ENCODE measurements around the gene ASB2.

The ASB2 gene

GRCh38 chr14:93969082-93969828 is 7.1 kb downstream of the ASB2 start:
- H3K4me3 ChIP-seq (ENCODE audit: low read depth, low read length) = no peak overlapping the region
- H3K4me1 ChIP-seq (ENCODE audit: control insufficient read depth, insufficient read depth, low read length) = no peaks in the 10 kb centered on the region
- H3K27me3 ChIP-seq (ENCODE audit: control insufficient read depth, insufficient read depth, low read length) = 0 out of 2 replicates have a peak, but pooled peaks cover 3% of the 10 kb centered on the region
- H3K27ac ChIP-seq (ENCODE audit: low read depth, low read length) = no peak overlapping the region
- H3K9me3 ChIP-seq (ENCODE audit: control insufficient read depth, insufficient read depth, low read depth, low read length) = no peaks in the 10 kb centered on the region
- H3K36me3 ChIP-seq (ENCODE audit: control insufficient read depth, insufficient read depth, low read length) = no peaks in the 10 kb centered on the region
- H3K9ac ChIP-seq (ENCODE audit: low read length) = no peak overlapping the region

- H3K4me1 ChIP-seq (ENCODE audit: control insufficient read depth, insufficient read depth, low read length) = peaks cover 3% of the 10 kb centered on the region; the same call in 1 of the 2 replicates
- H3K27ac ChIP-seq (ENCODE audit: low read depth, low read length) = no peak overlapping the region
- no peaks in the 10 kb centered on the region for H3K36me3 ChIP-seq (ENCODE audit: control insufficient read depth, insufficient read depth, low read length)
- H3K27me3 ChIP-seq (ENCODE audit: control insufficient read depth, insufficient read depth, low read length) = 0 out of 2 replicates have a peak, but pooled peaks cover 3% of the 10 kb centered on the region
- H3K4me3 ChIP-seq (ENCODE audit: low read depth, low read length) = no peak overlapping the region
- H3K9me3 ChIP-seq (ENCODE audit: control insufficient read depth, insufficient read depth, low read depth, low read length) = no peaks in the 10 kb centered on the region
- H3K9ac ChIP-seq (ENCODE audit: low read length) = no peak overlapping the region
Measured at GRCh38 chr14:93967637-93968250, 8.6 kb downstream of the ASB2 start.

- no peak overlapping the region for H3K4me3 ChIP-seq (ENCODE audit: low read depth, low read length)
- H3K9me3 ChIP-seq (ENCODE audit: control insufficient read depth, insufficient read depth, low read depth, low read length) = no peaks in the 10 kb centered on the region
- 0 out of 2 replicates have a peak, but pooled peaks cover 3% of the 10 kb centered on the region for H3K27me3 ChIP-seq (ENCODE audit: control insufficient read depth, insufficient read depth, low read length)
- H3K4me1 ChIP-seq (ENCODE audit: control insufficient read depth, insufficient read depth, low read length) = peaks cover 4% of the 10 kb centered on the region; the same call in 1 of the 2 replicates
- H3K36me3 ChIP-seq (ENCODE audit: control insufficient read depth, insufficient read depth, low read length) = no peaks in the 10 kb centered on the region
- H3K9ac ChIP-seq (ENCODE audit: low read length) = no peak overlapping the region
- H3K27ac ChIP-seq (ENCODE audit: low read depth, low read length) = no peak overlapping the region
Measured at GRCh38 chr14:93965946-93966474, 10.4 kb downstream of the ASB2 start.

- H3K9ac ChIP-seq (ENCODE audit: low read length) = no peak overlapping the region
- H3K4me1 ChIP-seq (ENCODE audit: control insufficient read depth, insufficient read depth, low read length) = peaks cover 4% of the 10 kb centered on the region; the same call in 1 of the 2 replicates
- no peak overlapping the region for H3K4me3 ChIP-seq (ENCODE audit: low read depth, low read length)
- H3K27me3 ChIP-seq (ENCODE audit: control insufficient read depth, insufficient read depth, low read length) = 0 out of 2 replicates have a peak, but pooled peaks cover 3% of the 10 kb centered on the region
- no peak overlapping the region for H3K27ac ChIP-seq (ENCODE audit: low read depth, low read length)
- H3K36me3 ChIP-seq (ENCODE audit: control insufficient read depth, insufficient read depth, low read length) = no peaks in the 10 kb centered on the region
- H3K9me3 ChIP-seq (ENCODE audit: control insufficient read depth, insufficient read depth, low read depth, low read length) = no peaks in the 10 kb centered on the region
Measured at GRCh38 chr14:93965287-93965821, 11.0 kb downstream of the ASB2 start.

- no peaks in the 10 kb centered on the region for H3K36me3 ChIP-seq (ENCODE audit: control insufficient read depth, insufficient read depth, low read length)
- H3K4me1 ChIP-seq (ENCODE audit: control insufficient read depth, insufficient read depth, low read length) = peaks cover 9% of the 10 kb centered on the region; the same call in 1 of the 2 replicates
- no peak overlapping the region for H3K9ac ChIP-seq (ENCODE audit: low read length)
- 0 out of 2 replicates have a peak, but pooled peaks cover 3% of the 10 kb centered on the region for H3K27me3 ChIP-seq (ENCODE audit: control insufficient read depth, insufficient read depth, low read length)
- H3K27ac ChIP-seq (ENCODE audit: low read depth, low read length) = no peak overlapping the region
- H3K4me3 ChIP-seq (ENCODE audit: low read depth, low read length) = no peak overlapping the region
- no peaks in the 10 kb centered on the region for H3K9me3 ChIP-seq (ENCODE audit: control insufficient read depth, insufficient read depth, low read depth, low read length)
Measured at GRCh38 chr14:93964820-93965286, 11.5 kb downstream of the ASB2 start.

GRCh38 chr14:93964281-93964680 is 12.1 kb downstream of the ASB2 start:
- peaks cover 14% of the 10 kb centered on the region for H3K4me1 ChIP-seq (ENCODE audit: control insufficient read depth, insufficient read depth, low read length)
- H3K27ac ChIP-seq (ENCODE audit: low read depth, low read length) = no peak overlapping the region
- no peaks in the 10 kb centered on the region for H3K9me3 ChIP-seq (ENCODE audit: control insufficient read depth, insufficient read depth, low read depth, low read length)
- H3K36me3 ChIP-seq (ENCODE audit: control insufficient read depth, insufficient read depth, low read length) = no peaks in the 10 kb centered on the region
- no peak overlapping the region for H3K4me3 ChIP-seq (ENCODE audit: low read depth, low read length)
- H3K9ac ChIP-seq (ENCODE audit: low read length) = no peak overlapping the region
- 0 out of 2 replicates have a peak, but pooled peaks cover 3% of the 10 kb centered on the region for H3K27me3 ChIP-seq (ENCODE audit: control insufficient read depth, insufficient read depth, low read length)

GRCh38 chr14:93963692-93964091 is 12.7 kb downstream of the ASB2 start:
- no peak overlapping the region for H3K4me3 ChIP-seq (ENCODE audit: low read depth, low read length)
- peaks cover 20% of the 10 kb centered on the region for H3K4me1 ChIP-seq (ENCODE audit: control insufficient read depth, insufficient read depth, low read length)
- no peaks in the 10 kb centered on the region for H3K36me3 ChIP-seq (ENCODE audit: control insufficient read depth, insufficient read depth, low read length)
- no peak overlapping the region for H3K9ac ChIP-seq (ENCODE audit: low read length)
- H3K9me3 ChIP-seq (ENCODE audit: control insufficient read depth, insufficient read depth, low read depth, low read length) = no peaks in the 10 kb centered on the region
- H3K27me3 ChIP-seq (ENCODE audit: control insufficient read depth, insufficient read depth, low read length) = 0 out of 2 replicates have a peak, but pooled peaks cover 3% of the 10 kb centered on the region
- H3K27ac ChIP-seq (ENCODE audit: low read depth, low read length) = no peak overlapping the region

GRCh38 chr14:93962701-93963601 is 13.4 kb downstream of the ASB2 start:
- Histone ChIP-seq H3K9ac (ENCODE audit: low read length) (no peak overlapping the region), H3K27me3 (ENCODE audit: control insufficient read depth, insufficient read depth, low read length) (no peaks in the 10 kb centered on the region), H3K9me3 (ENCODE audit: control insufficient read depth, insufficient read depth, low read depth, low read length) (no peaks in the 10 kb centered on the region), H3K4me1 (ENCODE audit: control insufficient read depth, insufficient read depth, low read length) (peaks cover 24% of the 10 kb centered on the region), H3K4me3 (ENCODE audit: low read depth, low read length) (no peak overlapping the region), H3K36me3 (ENCODE audit: control insufficient read depth, insufficient read depth, low read length) (no peaks in the 10 kb centered on the region), H3K27ac (ENCODE audit: low read depth, low read length) (no peak overlapping the region)

GRCh38 chr14:93961620-93962019 is 14.8 kb downstream of the ASB2 start:
- H3K27me3 ChIP-seq (ENCODE audit: control insufficient read depth, insufficient read depth, low read length) = no peaks in the 10 kb centered on the region
- H3K9ac ChIP-seq (ENCODE audit: low read length) = no peak overlapping the region
- no peaks in the 10 kb centered on the region for H3K36me3 ChIP-seq (ENCODE audit: control insufficient read depth, insufficient read depth, low read length)
- H3K9me3 ChIP-seq (ENCODE audit: control insufficient read depth, insufficient read depth, low read depth, low read length) = no peaks in the 10 kb centered on the region
- H3K4me3 ChIP-seq (ENCODE audit: low read depth, low read length) = no peak overlapping the region
- H3K4me1 ChIP-seq (ENCODE audit: control insufficient read depth, insufficient read depth, low read length) = peaks cover 32% of the 10 kb centered on the region
- H3K27ac ChIP-seq (ENCODE audit: low read depth, low read length) = no peak overlapping the region

- no peaks in the 10 kb centered on the region for H3K36me3 ChIP-seq (ENCODE audit: control insufficient read depth, insufficient read depth, low read length)
- H3K9ac ChIP-seq (ENCODE audit: low read length) = no peak overlapping the region
- no peaks in the 10 kb centered on the region for H3K27me3 ChIP-seq (ENCODE audit: control insufficient read depth, insufficient read depth, low read length)
- H3K9me3 ChIP-seq (ENCODE audit: control insufficient read depth, insufficient read depth, low read depth, low read length) = no peaks in the 10 kb centered on the region
- no peak overlapping the region for H3K27ac ChIP-seq (ENCODE audit: low read depth, low read length)
- H3K4me3 ChIP-seq (ENCODE audit: low read depth, low read length) = no peak overlapping the region
- H3K4me1 ChIP-seq (ENCODE audit: control insufficient read depth, insufficient read depth, low read length) = peaks cover 39% of the 10 kb centered on the region
Measured at GRCh38 chr14:93960774-93961438, 15.5 kb downstream of the ASB2 start.

Measured in HUES6 (cell line).